Large intestine (tissue), 3 donors: ENCODE data around the gene EVL. TPM values are rescaled to one million over a fixed set of nuclear protein-coding genes. Genes with fewer than 3 reads are reported as not detected.
A peak's percentile ranks its signal among the peaks of the same experiment; 100 is the strongest.

Experiments used
- DNase-seq, 2 donors: peaks; one replicate each; pipeline versions ENCODE4 v3.0.0 to v3.0.0-alpha.2; 2013
- H3K27ac ChIP-seq: one replicate; pipeline ENCODE4 v1.5.1; 2013; ENCODE audit warnings: low read length
- H3K27me3 ChIP-seq: 2 replicates; pipeline ENCODE4 v1.6.1; 2013; ENCODE audit warnings: low read length; ENCODE audit not compliant: control insufficient read depth, insufficient read depth
- H3K36me3 ChIP-seq: 2 replicates; pipeline ENCODE4 v1.6.1; 2013; ENCODE audit warnings: low read length; ENCODE audit not compliant: control insufficient read depth, insufficient read depth
- H3K4me1 ChIP-seq: one replicate; pipeline ENCODE4 v1.6.1; 2013; ENCODE audit warnings: low read length; ENCODE audit not compliant: control insufficient read depth, insufficient read depth
- H3K4me3 ChIP-seq: one replicate; pipeline ENCODE4 v1.5.1; 2013; ENCODE audit warnings: low read length
- H3K9me3 ChIP-seq: one replicate; pipeline ENCODE4 v1.6.1; 2013; ENCODE audit warnings: mild to moderate bottlenecking, low read depth, low read length, moderate library complexity; ENCODE audit not compliant: control insufficient read depth
- WGBS: methylation state at CpG from one replicate; pipeline ENCODE4 v1.1.5; 2013; ENCODE audit warnings: low lambda C conversion rate; ENCODE audit not compliant: insufficient coverage; 5-methylcytosine and 5-hydroxymethylcytosine counted together
- polyA plus RNA-seq: library from polyadenylated mRNA; unstranded; fragments of 120-200 nt; gene quantifications from one replicate; pipeline ENCODE4 v1.2.1, GENCODE V29; 2013

The EVL gene
- polyA plus RNA-seq, 1 donor = 119 TPM

GRCh38 chr14:100145682-100146464, 80.7 kb downstream of the EVL start:
- no peak overlapping the region for H3K4me3 ChIP-seq
- WGBS = no CpG with 5 or more reads among the region's 27 CpGs
- no peaks in the 10 kb centered on the region for H3K27me3 ChIP-seq
- peak overlapping the region; percentile 93 for H3K27ac ChIP-seq
- DNase-seq = peak in 1 of 2 donors; percentile 22
- H3K9me3 ChIP-seq = peaks cover 16% of the 10 kb centered on the region
- peaks cover 85% of the 10 kb centered on the region for H3K4me1 ChIP-seq
- H3K36me3 ChIP-seq = peaks cover 31% of the 10 kb centered on the region

DNA sequence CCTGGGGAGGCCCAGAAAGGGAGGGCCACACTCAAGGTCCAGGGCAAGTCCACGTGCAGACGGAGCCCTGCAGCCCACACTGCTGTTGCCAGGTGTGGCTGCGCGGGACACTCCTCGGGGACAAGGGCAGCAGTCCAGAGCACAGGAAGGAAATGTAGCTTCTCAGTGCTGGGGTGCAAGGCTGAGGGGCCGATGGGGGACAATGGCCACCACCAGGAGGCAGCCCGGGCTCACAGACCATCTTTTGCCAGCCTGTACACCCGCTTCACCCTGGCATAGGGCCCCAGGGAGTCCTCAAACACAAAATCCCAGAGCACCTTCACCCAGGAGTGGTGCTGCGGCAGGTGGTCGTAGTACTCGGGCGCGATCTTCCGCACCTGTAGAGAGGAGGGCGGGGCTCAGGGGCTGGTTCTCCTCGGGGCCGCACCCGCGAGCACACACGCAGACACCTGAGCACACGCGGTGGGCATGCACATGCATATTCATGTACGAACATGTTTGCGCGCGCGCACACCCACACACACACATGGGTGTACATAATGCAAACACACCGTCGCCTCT, 81.4 kb downstream of the EVL start:
- peak overlapping the region; percentile 93 for H3K27ac ChIP-seq
- H3K4me3 ChIP-seq = no peak overlapping the region
- peak; percentile 72 to 81 for DNase-seq
- no CpG with 5 or more reads among the region's 29 CpGs for whole genome bisulfite sequencing
- H3K4me1 ChIP-seq = peaks cover 80% of the 10 kb centered on the region
- H3K36me3 ChIP-seq = peaks cover 28% of the 10 kb centered on the region
- H3K27me3 ChIP-seq = no peaks in the 10 kb centered on the region
- peaks cover 16% of the 10 kb centered on the region for H3K9me3 ChIP-seq

- no peak overlapping the region for H3K4me3 ChIP-seq
- no peak for DNase-seq
- no CpG with 5 or more reads among the region's 20 CpGs for WGBS
- peaks cover 16% of the 10 kb centered on the region for H3K9me3 ChIP-seq
- no peaks in the 10 kb centered on the region for H3K27me3 ChIP-seq
- H3K4me1 ChIP-seq = peaks cover 74% of the 10 kb centered on the region
- H3K36me3 ChIP-seq = peaks cover 24% of the 10 kb centered on the region
- peak overlapping the region; percentile 93 for H3K27ac ChIP-seq
Observed at GRCh38 chr14:100147181-100147631, 82.0 kb downstream of the EVL start.

GRCh38 chr14:100147691-100148464, 82.7 kb downstream of the EVL start:
- H3K4me1 ChIP-seq = peaks cover 67% of the 10 kb centered on the region
- peaks cover 24% of the 10 kb centered on the region for H3K36me3 ChIP-seq
- no peak overlapping the region for H3K27ac ChIP-seq
- no peaks in the 10 kb centered on the region for H3K27me3 ChIP-seq
- peaks cover 16% of the 10 kb centered on the region for H3K9me3 ChIP-seq
- no CpG with 5 or more reads among the region's 28 CpGs for WGBS
- H3K4me3 ChIP-seq = no peak overlapping the region
- DNase-seq = no peak

DNA sequence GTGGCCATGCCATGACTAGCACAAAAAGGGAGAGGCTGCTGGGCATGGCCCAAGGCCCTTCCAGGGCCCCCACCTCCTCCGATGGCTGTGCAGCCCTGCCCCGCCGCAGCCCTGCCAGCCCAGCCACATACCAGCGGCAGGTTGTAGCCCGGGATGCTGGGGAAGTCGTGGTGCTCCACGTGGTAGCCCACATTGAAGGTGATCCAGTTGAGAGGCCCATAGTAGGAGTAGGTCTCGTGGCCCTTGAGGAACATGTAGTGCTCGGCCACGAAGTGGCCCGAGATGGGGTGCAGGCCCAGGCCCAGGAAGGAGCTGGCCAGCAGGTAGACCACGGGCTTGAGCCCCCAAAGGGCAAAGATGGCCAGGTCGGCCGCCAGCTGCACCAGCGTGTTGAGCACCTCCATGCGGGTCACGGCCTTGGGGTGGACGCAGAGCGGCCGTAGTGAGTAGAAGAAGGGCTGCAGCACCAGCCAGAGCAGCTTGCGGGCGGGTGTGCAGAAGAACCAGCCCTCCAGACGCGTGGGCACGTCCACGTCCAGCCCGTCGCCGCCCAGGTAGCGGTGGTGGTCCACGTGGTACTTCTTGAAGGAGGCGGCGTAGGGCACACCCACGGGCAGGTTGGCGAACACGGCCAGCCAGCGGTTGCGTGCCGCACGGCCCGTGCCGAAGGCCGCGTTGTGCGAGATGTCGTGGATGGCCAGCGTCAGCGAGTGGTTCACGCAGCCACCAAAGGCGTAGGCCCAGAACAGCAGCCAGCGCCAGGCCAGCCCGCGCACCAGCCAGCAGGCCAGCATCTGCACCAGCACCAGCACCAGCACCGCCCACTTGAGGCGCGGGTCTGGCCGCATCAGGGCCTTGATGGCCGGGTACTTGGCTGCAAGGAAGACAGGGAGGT, 83.9 kb downstream of the EVL start:
- WGBS = no CpG with 5 or more reads among the region's 58 CpGs
- H3K27ac ChIP-seq = no peak overlapping the region
- DNase-seq = no peak

GRCh38 chr14:100149851-100150611, 84.8 kb downstream of the EVL start:
- Histone ChIP-seq H3K4me3 (no peak overlapping the region), H3K36me3 (peaks cover 8% of the 10 kb centered on the region), H3K9me3 (peaks cover 19% of the 10 kb centered on the region), H3K27ac (no peak overlapping the region), H3K4me1 (peaks cover 46% of the 10 kb centered on the region), H3K27me3 (no peaks in the 10 kb centered on the region)
- WGBS = no CpG with 5 or more reads among the region's 21 CpGs
- DNase-seq = no peak

More for the DNA sequence above, 83.9 kb downstream of the EVL start:
- peaks cover 12% of the 10 kb centered on the region for H3K9me3 ChIP-seq
- peaks cover 55% of the 10 kb centered on the region for H3K4me1 ChIP-seq
- no peaks in the 10 kb centered on the region for H3K27me3 ChIP-seq
- no peak overlapping the region for H3K4me3 ChIP-seq
- H3K36me3 ChIP-seq = peaks cover 12% of the 10 kb centered on the region

GRCh38 chr14:100150932-100151587, 85.8 kb downstream of the EVL start:
- Histone ChIP-seq H3K27ac (no peak overlapping the region), H3K36me3 (peaks cover 8% of the 10 kb centered on the region), H3K4me1 (peaks cover 47% of the 10 kb centered on the region), H3K27me3 (no peaks in the 10 kb centered on the region), H3K4me3 (no peak overlapping the region), H3K9me3 (peaks cover 21% of the 10 kb centered on the region)
- WGBS = no CpG with 5 or more reads among the region's 12 CpGs
- DNase-seq = no peak

- Histone ChIP-seq H3K4me1 (peaks cover 47% of the 10 kb centered on the region), H3K27ac (no peak overlapping the region), H3K4me3 (no peak overlapping the region), H3K36me3 (peaks cover 6% of the 10 kb centered on the region), H3K27me3 (no peaks in the 10 kb centered on the region), H3K9me3 (peaks cover 17% of the 10 kb centered on the region)
- 100% methylated on average over 1 of the region's 10 CpGs for WGBS
- DNase-seq = no peak
Observed at GRCh38 chr14:100152091-100152490, 86.9 kb downstream of the EVL start.

DNA sequence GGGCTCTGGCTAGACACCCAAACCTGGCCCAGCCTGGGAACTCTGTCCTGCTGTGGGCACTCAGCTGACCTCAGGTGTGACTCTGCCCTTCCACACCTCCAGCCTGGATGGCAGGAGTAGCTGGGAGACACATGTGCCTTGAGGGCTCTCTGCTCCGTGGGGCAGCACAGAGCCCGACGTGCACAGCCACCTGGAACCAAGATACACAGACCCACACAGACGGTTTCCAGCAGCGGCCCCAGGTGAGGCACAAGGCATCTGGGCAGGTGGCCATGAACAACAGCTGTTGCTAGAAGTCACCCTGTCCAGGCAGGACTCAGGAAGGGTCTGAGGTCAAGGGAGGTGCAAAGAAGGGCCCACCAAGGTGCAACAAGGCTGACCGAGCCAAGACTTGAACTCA, 88.3 kb downstream of the EVL start:
- no peak overlapping the region for H3K4me3 ChIP-seq
- H3K27ac ChIP-seq = no peak overlapping the region
- no peak for DNase-seq
- no CpG with 5 or more reads among the region's 6 CpGs for WGBS
- H3K36me3 ChIP-seq = peaks cover 2% of the 10 kb centered on the region
- H3K4me1 ChIP-seq = peaks cover 43% of the 10 kb centered on the region
- H3K27me3 ChIP-seq = peaks cover 3% of the 10 kb centered on the region
- peaks cover 15% of the 10 kb centered on the region for H3K9me3 ChIP-seq
